Transverse colon (tissue), 4 donors: ENCODE results near the gene OXCT1. TPM values are rescaled to one million over a fixed set of nuclear protein-coding genes. Genes with fewer than 3 reads are reported as not detected.

Experiments
- DNase-seq: peaks from one replicate; pipeline ENCODE4 v3.0.0-alpha.2; 2019
- H3K27ac ChIP-seq, 4 donors: fragments of 200-600 bp; sonication (generic); 2 replicates each; pipeline ENCODE4 v1.5.1; 2016 to 2018; ENCODE audit warnings: inconsistent platforms in 4 of 4
- H3K27me3 ChIP-seq: fragments of 200-600 bp; sonication (generic); 2 replicates; pipeline ENCODE4 v1.5.1; 2017; ENCODE audit warnings: inconsistent platforms
- H3K36me3 ChIP-seq, 4 donors: fragments of 200-600 bp; sonication (generic); 2 replicates each; pipeline ENCODE4 v1.5.1; 2017 to 2019; ENCODE audit warnings: inconsistent platforms in 4 of 4
- H3K4me1 ChIP-seq, 4 donors: fragments of 200-600 bp; sonication (generic); 2 replicates each; pipeline ENCODE4 v1.5.1; 2017 to 2020; ENCODE audit warnings: inconsistent platforms in 4 of 4
- H3K4me3 ChIP-seq, 4 donors: fragments of 200-600 bp; sonication (generic); 1 replicate in 1 of 4; 2 replicates in 3 of 4; pipeline versions ENCODE4 v1.5.1 to v1.6.1; 2017 to 2019; ENCODE audit warnings: inconsistent platforms in 4 of 4
- H3K9me3 ChIP-seq, 2 donors: fragments of 200-600 bp; sonication (generic); 2 replicates each; pipeline ENCODE4 v1.5.1; 2017 to 2019; ENCODE audit warnings: inconsistent platforms in 2 of 2
- CTCF ChIP-seq, 5 experiments: fragments of 200-600 bp in 3 of 5; fragments of 450-650 bp in 2 of 5; sonication (generic) in 3 of 5; IDR thresholded peaks; 1 replicate in 2 of 5; 2 replicates in 3 of 5; pipeline ENCODE4 v1.5.1; 2016 to 2017; ENCODE audit warnings: antibody characterized with exemption in 5 of 5, inconsistent platforms in 3 of 5, mild to moderate bottlenecking in 2 of 5, moderate library complexity in 1 of 5
- EP300 ChIP-seq: sonication (generic); formaldehyde crosslinking; IDR thresholded peaks from one replicate; pipeline ENCODE4 v1.6.1; 2017; ENCODE audit warnings: antibody characterized with exemption, low read depth
- POLR2A ChIP-seq: fragments of 450-650 bp; IDR thresholded peaks from one replicate; pipeline ENCODE4 v1.6.1; 2016; ENCODE audit warnings: antibody characterized with exemption, mild to moderate bottlenecking, moderate library complexity
- POLR2AphosphoS5 ChIP-seq, 3 donors: sonication (generic); formaldehyde crosslinking; IDR thresholded peaks; one replicate each; pipeline ENCODE4 v1.6.1; 2016; ENCODE audit warnings: antibody characterized with exemption in 3 of 3
- WGBS, 2 donors: methylation state at CpG; one replicate each; pipeline ENCODE4 v1.1.5; 2018; ENCODE audit warnings: low coverage in 1 of 2; 5-methylcytosine and 5-hydroxymethylcytosine counted together
- in situ Hi-C, 4 donors: fragments of 200-750 bp; cut with MboI; loops; one replicate each; pipeline versions ENCODE4 v1.15.0 to v1.15.1; 2017; ENCODE audit warnings: low sequenced_read_pairs in 3 of 4, low pct_ligation_motif_present in 1 of 4, low pct_unique_long_range_greater_than_20kb in 1 of 4
- intact Hi-C: fragments of 100-400 bp; cut with DNase I; formaldehyde crosslinking; loops from one replicate; pipeline ENCODE4 v1.15.1; 2023; ENCODE audit warnings: low total_unique reads
- total RNA-seq, 4 donors: library from RNA; depleted of rRNA; stranded (reverse); fragments of >200 nt; gene quantifications; one replicate each; pipeline ENCODE4 v1.1.0, GENCODE V29; 2016

Gene OXCT1
- total RNA-seq, 4 donors from 2014 or later: 7.4 to 12.7 (median 8.4) TPM

- WGBS, 2 donors: 0 to 1% methylated on average over 5 to 53 of the region's 55 CpGs
- TF ChIP-seq POLR2AphosphoS5 (IDR thresholded peaks at IDR 0.05) (peak; percentile 92 to 97 (median 94)), POLR2A (peak; percentile 96), CTCF (IDR thresholded peaks at IDR 0.05) (no peak), EP300 (peak; percentile 3)
- Histone ChIP-seq H3K27me3 (peaks cover 23% of the 10 kb centered on the region), H3K4me3 (peak within 1 kb of the TSS; percentile 32 to 87 (median 68)), H3K9me3 (no peaks in the 10 kb centered on the region), H3K4me1 (peaks cover 9 to 38% (median 13%) of the 10 kb centered on the region in 4 donors), H3K36me3 (peaks cover 0 to 16% (median 4%) of the 10 kb centered on the region in 4 donors), H3K27ac (peak within 1 kb of the TSS; percentile 89 to 92 (median 90))
- in situ Hi-C loops (no loop called here), intact Hi-C loops (no loop called here)
- DNase-seq: peak; percentile 99
Measured at GRCh38 chr5:41903892-41904799, 33.9 kb upstream of the OXCT1 start, which contains the start of gene RIMOC1. RIMOC1 (plus strand) TSS chr5:41904344; CDS start chr5:41904368, 24 bp downstream.

GRCh38 chr5:41903382-41903891, 33.2 kb upstream of the OXCT1 start:
- H3K4me3 ChIP-seq: peak overlapping the region; percentile 30 to 87 (median 54)

DNA sequence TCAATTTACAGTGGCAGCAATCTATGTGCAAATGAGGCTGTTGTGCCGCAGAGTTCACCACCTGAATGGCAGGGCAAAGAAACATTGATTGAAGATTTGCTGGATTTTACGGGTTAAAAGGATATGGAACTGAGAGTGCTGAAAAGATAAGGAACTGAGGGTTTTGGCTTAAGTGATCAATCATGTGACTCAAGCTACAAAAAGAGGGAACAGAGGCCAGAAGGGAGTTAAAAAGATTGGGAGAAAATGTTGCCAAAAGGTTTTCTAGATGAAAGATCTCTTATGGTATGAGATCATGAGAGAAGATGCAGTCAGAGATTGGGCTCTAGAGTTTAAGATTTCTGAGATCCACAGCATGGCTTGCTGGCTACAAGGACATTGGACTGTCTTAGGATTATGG, 26.0 kb upstream of the OXCT1 start:
- in situ Hi-C loops: loop anchor here in 1 of 4 donors (25.0 kb wide), 1 partner anchor 691 kb away; no protein-coding TSS in a partner anchor
- WGBS, 2 donors: 54 to 69% methylated on average over 2 of the region's 2 CpGs

More at GRCh38 chr5:41903382-41903891, 33.2 kb upstream of the OXCT1 start:
- WGBS, 2 donors: 35 to 39% methylated on average over 5 to 8 of the region's 8 CpGs
- Histone ChIP-seq H3K27ac (peak overlapping the region; percentile 78 to 92 (median 89)), H3K9me3 (no peaks in the 10 kb centered on the region), H3K27me3 (peaks cover 23% of the 10 kb centered on the region), H3K36me3 (peaks cover 0 to 9% (median under 1%) of the 10 kb centered on the region in 4 donors), H3K4me1 (peaks cover 9 to 38% (median 13%) of the 10 kb centered on the region in 4 donors)
- in situ Hi-C loops (no loop called here), intact Hi-C loops (no loop called here)
- TF ChIP-seq POLR2AphosphoS5 (IDR thresholded peaks at IDR 0.05) (no peak), POLR2A (no peak), CTCF (IDR thresholded peaks at IDR 0.05) (no peak), EP300 (no peak)
- no peak for DNase-seq

More for the DNA sequence above, 26.0 kb upstream of the OXCT1 start:
- no peak overlapping the region for H3K27ac ChIP-seq
- intact Hi-C loops: no loop called here
- no peaks in the 10 kb centered on the region for H3K4me1 ChIP-seq
- no peak overlapping the region for H3K4me3 ChIP-seq
- H3K27me3 ChIP-seq: peaks cover 40% of the 10 kb centered on the region
- no peak for DNase-seq
- TF ChIP-seq POLR2AphosphoS5 (IDR thresholded peaks at IDR 0.05): no peak
- TF ChIP-seq CTCF (IDR thresholded peaks at IDR 0.05): no peak
- no peak for TF ChIP-seq EP300
- no peak for TF ChIP-seq POLR2A
- no peaks in the 10 kb centered on the region for H3K9me3 ChIP-seq
- H3K36me3 ChIP-seq: no peaks in the 10 kb centered on the region
